ENCODE measurements around the gene COL7A1.

Gene COL7A1

GRCh38 chr3:48556796-48557626, 38.1 kb downstream of the COL7A1 start, which contains the start of gene PFKFB4:
Gene PFKFB4 (minus strand): TSS chr3:48556803. CDS start chr3:48556777, 26 bp downstream.
- DNase-seq (ENCODE audit: extremely low spot score), result peak; percentile 99
- TF ChIP-seq NFRKB (IDR thresholded peaks at IDR 0.05), result no peak
- TF ChIP-seq ARNT (IDR thresholded peaks at IDR 0.05), result no peak
- peak; percentile 96 for TF ChIP-seq PKNOX1 (IDR thresholded peaks at IDR 0.05)
- TF ChIP-seq LEF1 (IDR thresholded peaks at IDR 0.05; ENCODE audit: borderline replicate concordance), result no peak
- peak; percentile 66; the same call in 1 of the 2 replicates for TF ChIP-seq L3MBTL2 (conservative IDR thresholded peaks at IDR 0.05)
- TF ChIP-seq HDGF (IDR thresholded peaks at IDR 0.05; ENCODE audit: borderline replicate concordance), result peak; percentile 90; the same call in 1 of the 2 replicates
- ChIA-PET CTCF (interaction anchor here (1.0 to 2.0 kb wide), 3 partner anchors 8 to 121 kb away, joined by 5 to 18 read pairs (median 5); partner anchors contain the start of gene SLC26A6), POLR2A (interaction anchor here (0.5 to 3.3 kb wide), 12 partner anchors 9 to 368 kb away, joined by 3 to 19 read pairs (median 4); partner anchors contain the start of genes ATRIP, CCDC51, CDC25A and CELSR3)

DNA sequence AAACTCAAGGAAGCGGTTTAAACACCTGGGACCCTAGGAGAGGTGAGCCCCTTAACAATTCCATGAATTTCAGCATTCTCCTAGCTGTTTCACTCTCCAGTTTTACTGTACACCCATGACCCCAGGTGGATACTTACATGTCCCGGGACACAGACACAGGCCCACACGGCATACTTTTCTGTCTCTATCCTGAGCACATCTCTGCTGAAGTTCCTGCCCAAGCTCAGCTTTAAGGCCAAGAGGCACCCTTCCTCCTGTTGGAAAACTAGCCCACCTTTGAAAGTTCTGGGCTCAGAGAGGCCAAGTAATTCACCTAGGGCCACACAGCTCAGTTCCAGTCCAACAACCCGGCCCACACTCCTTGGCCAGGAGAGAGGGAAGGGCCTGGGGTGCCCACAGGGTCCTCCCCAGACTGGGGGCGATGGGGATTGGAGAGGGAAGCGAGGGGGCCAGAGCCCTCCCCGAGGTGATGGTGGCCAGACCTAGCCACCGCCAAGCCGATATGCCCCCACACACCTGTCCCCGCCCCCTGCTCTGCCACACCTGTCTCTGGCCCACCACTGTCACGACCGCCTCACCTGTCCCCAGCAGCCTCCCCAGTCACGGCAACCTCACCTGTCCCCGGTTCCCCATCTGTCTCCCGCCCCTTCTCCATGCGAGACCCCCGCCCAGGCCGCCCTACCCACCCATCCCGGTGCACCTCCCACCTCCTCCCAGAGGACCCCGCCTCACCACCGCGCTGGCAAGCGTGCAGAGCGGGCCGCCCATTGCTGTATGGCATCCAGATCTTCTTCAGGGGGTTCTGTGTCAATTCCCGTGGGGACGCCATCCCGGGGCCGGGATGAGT, 39.0 kb downstream of the COL7A1 start:
- DNase-seq (ENCODE audit: extremely low spot score), result no peak
- CTCF ChIA-PET, result interaction anchor here (1.0 to 2.0 kb wide), 3 partner anchors 7 to 120 kb away, joined by 5 to 18 read pairs (median 5); partner anchors contain the start of gene SLC26A6
- POLR2A ChIA-PET, result interaction anchor here (0.5 to 3.3 kb wide), 11 partner anchors 14 to 368 kb away, joined by 3 to 19 read pairs (median 3); partner anchors contain the start of genes ATRIP, CCDC51, CDC25A and CELSR3
- TF ChIP-seq BHLHE40 (IDR thresholded peaks at IDR 0.05; ENCODE audit: borderline replicate concordance), result no peak
- TF ChIP-seq ARNT (IDR thresholded peaks at IDR 0.05), result no peak
- no peak for TF ChIP-seq SUZ12 (IDR thresholded peaks at IDR 0.05)
- TF ChIP-seq FOXM1 (IDR thresholded peaks at IDR 0.05; ENCODE audit: borderline replicate concordance), result no peak
- TF ChIP-seq TARDBP (IDR thresholded peaks at IDR 0.05), result no peak
- no peak for TF ChIP-seq HDGF (IDR thresholded peaks at IDR 0.05; ENCODE audit: borderline replicate concordance)
- no peak for TF ChIP-seq L3MBTL2 (conservative IDR thresholded peaks at IDR 0.05)
- no peak for TF ChIP-seq PKNOX1 (IDR thresholded peaks at IDR 0.05)
- no peak for TF ChIP-seq SP1 (IDR thresholded peaks at IDR 0.05)
- TF ChIP-seq FOXK2 (IDR thresholded peaks at IDR 0.05), result no peak
- TF ChIP-seq NFRKB (IDR thresholded peaks at IDR 0.05), result no peak

DNA sequence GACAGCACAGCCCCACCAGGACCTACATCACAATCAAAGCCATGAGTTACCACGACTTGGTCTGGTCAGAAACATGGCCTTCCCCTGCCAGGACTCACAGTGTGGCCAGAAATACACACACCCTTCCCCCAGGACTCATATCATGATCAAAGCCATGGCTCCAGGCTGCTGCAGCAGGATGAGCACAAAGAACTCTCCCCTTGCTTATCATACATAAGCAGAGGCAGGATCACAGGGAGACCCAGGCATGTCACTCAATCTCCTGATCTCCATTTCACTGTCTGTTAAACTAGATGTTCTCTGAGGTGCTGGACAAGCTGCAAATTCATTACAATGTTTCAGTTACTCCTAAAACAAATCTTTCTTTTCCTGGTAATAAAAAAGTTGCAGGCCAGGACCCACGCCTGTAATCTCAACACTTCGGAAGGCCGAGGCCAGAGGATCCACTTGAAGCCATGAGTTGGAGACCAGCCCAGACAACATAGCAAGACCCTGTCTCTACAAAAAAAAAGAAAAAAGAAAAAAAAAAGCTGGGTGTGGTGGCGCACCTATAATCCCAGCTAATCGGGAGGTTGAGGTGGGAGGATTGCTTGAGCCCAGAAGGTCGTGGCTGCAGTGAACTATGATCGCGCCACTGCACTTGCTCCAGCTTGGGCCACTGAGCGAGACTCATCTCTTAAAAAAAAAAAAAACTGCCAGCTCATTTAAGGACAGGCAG, 39.7 kb downstream of the COL7A1 start:
- ChIA-PET POLR2A (interaction anchor here (3.3 kb wide), 1 partner anchor 82 kb away, joined by 19 read pairs; no protein-coding TSS in a partner anchor), CTCF (no interaction called here)
- DNase-seq (ENCODE audit: extremely low spot score), result no peak
- no peak for TF ChIP-seq ZNF384 (IDR thresholded peaks at IDR 0.05)
- no peak for TF ChIP-seq FOXK2 (IDR thresholded peaks at IDR 0.05)
- peak; percentile 49 for TF ChIP-seq PKNOX1 (IDR thresholded peaks at IDR 0.05)

GRCh38 chr3:48553886-48554845, 41.0 kb downstream of the COL7A1 start:
- no peak for DNase-seq (ENCODE audit: extremely low spot score)
- TF ChIP-seq CTBP1 (IDR thresholded peaks at IDR 0.05; ENCODE audit: borderline replicate concordance), result no peak
- TF ChIP-seq L3MBTL2 (conservative IDR thresholded peaks at IDR 0.05), result no peak
- no peak for TF ChIP-seq ELF4 (IDR thresholded peaks at IDR 0.05)
- TF ChIP-seq BHLHE40 (IDR thresholded peaks at IDR 0.05; ENCODE audit: borderline replicate concordance), result no peak
- no peak for TF ChIP-seq FOXK2 (IDR thresholded peaks at IDR 0.05)
- TF ChIP-seq FOXM1 (IDR thresholded peaks at IDR 0.05; ENCODE audit: borderline replicate concordance), result no peak
- no peak for TF ChIP-seq PKNOX1 (IDR thresholded peaks at IDR 0.05)
- no peak for TF ChIP-seq SUZ12 (IDR thresholded peaks at IDR 0.05)
- no peak for TF ChIP-seq FOXA1 (IDR thresholded peaks at IDR 0.05)
- TF ChIP-seq TARDBP (IDR thresholded peaks at IDR 0.05), result no peak
- CTCF ChIA-PET, result interaction anchor here (1.2 to 2.6 kb wide), 2 partner anchors 118 to 153 kb away, joined by 3 to 10 read pairs; no protein-coding TSS in a partner anchor
- POLR2A ChIA-PET, result interaction anchor here (1.2 kb wide), 1 partner anchor 108 kb away, joined by 3 read pairs; the partner anchor contains the start of gene ATRIP
